HG03280 (cell line): ENCODE data around the gene TNFSF11.
"Not testable (repeated sequence)": the region's sequence is repeated elsewhere in the genome, so short reads cannot be mapped to it uniquely, and the experiment has no call there.

Experiments used
- ATAC-seq: cut with Tn5 transposase; IDR thresholded peaks from one replicate; pipeline ENCODE4 v1.9.1; 2021; ENCODE audit warnings: mild to moderate bottlenecking, moderate library complexity; ENCODE audit not compliant: unreplicated experiment

TNFSF11 gene

DNA sequence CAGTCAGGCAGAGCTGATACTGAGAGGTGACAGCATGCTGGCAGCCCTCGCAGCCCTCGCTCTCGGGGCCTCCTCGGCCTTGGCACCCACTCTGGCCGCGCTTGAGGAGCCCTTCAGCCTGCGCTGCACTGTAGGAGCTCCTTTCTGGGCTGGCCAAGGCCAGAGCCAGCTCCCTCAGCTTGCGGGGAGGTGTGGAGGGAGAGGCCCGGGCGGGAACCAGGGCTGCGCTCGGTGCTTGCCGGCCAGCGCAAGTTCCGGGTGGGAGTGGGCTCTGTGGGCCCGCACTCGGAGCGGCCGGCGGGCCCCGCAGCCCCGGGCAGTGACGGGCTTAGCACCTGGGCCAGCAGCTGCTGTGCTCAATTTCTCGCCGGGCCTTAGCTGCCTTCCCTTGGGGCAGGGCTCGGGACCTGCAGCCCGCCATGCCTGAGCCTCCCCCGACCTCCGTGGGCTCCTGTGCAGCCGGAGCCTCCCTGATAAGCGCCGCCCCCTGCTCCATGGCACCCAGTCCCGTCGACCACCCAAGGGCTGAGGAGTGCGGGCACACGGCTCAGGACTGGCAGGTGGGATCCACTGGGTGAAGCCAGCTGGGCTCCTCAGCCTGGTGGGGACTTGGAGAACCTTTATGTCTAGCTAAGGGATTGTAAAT lies 14.3 kb upstream of the TNFSF11 start:
- not testable (repeated sequence) for ATAC-seq

DNA sequence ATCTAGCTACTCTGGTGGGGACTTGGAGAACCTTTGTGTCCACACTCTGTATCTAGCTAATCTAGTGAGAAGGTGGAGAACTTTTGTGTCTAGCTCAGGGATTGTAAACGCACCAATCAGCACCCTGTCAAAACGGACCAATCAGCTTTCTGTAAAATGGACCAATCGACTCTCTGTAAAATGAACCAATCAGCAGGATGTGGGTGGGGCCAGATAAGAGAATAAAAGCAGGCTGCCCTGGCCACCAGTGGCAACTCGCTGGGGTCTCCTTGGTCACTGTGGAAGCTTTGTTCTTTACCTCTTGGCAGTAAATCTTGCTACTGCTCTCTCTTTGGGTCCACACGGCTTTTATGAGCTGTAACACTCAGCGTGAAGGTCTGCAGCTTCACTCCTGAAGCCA lies 13.6 kb upstream of the TNFSF11 start:
- ATAC-seq: not testable (repeated sequence)

DNA sequence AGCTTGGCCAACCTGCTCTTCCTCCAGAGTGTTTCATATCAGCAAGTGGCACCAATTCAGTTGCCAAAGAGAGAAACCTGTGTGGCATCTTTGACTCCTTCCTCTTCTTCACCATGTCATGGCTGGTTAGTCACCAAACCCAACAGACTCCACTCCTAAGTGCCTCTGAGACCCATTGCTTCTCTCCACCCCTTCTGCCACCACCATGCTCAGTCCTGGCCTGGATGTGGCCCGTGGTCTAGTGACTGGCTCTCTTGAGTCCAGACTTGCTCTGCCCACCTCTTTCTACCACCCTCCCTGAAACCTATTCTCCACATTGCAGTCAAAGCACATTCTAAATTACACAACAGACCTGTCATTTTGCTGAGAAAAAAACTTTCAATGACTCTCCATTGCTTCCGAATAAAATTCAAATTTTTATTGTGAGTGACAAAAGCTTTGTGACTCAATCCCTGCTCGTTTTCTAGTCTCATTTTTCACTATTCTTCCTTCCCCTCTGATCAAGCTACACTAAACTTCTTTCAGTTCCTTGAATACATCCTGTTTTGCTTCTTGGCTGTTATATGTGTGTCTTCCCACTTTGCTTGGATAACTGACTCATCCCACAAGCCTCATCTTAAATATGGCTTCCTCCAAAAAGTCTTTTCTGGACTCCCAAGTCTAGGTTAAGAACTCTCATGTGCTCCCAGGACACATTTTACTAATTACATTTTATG lies 12.0 kb upstream of the TNFSF11 start:
- ATAC-seq: no peak

DNA sequence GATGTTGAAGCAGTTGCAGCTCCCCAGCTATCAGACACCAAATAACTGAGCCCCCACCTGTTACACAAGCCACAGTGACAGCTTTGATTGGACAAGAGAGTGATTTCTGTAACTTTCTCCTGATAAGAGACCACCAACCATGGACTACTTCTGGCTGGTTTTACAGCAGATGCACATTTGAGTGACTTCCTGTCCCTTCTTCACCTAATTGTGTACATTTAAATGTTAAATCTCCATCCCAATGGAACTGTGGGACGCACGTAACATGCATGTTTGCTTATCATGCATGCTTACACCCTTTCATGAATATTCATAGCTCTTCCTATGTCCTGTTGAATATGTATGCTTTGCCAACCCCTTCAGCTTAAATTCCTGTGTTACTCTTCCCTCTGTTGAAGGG lies 6.0 kb upstream of the TNFSF11 start:
- no peak for ATAC-seq

DNA sequence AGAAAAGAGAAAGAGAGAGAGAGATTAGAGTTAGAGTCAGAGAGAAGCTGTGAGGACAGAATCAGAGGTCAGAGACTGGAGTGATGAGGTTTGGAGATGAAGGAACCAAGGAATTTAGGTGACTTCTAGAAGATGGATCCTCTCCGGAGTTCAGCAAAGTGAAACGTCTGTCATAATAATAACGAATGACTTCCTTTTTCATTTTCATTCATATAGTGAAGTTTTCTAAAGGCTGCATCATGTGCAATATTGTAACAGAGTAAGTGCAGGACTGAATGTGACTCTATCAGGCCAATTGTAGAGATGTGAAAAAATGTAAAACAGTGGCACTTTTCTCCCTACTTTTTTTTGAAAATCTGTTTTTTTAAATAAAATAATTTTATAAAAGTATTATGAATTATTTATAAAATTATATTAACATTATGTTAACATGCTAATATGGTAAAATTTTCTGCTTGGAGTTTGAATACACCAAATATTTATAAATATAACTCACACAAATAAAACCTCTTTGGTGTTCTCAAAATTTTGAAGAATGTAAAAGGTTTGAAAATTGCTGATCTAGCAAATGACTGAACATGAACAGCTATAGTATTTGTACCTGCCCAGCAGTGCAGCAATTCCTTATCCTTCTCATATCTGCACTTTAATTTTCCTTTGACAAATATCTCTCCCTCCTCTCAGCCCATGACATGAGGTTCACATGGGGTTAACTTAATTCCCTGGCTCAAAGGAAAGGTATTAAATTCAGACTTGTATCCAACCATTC lies 4.2 kb upstream of the TNFSF11 start:
- no peak for ATAC-seq

DNA sequence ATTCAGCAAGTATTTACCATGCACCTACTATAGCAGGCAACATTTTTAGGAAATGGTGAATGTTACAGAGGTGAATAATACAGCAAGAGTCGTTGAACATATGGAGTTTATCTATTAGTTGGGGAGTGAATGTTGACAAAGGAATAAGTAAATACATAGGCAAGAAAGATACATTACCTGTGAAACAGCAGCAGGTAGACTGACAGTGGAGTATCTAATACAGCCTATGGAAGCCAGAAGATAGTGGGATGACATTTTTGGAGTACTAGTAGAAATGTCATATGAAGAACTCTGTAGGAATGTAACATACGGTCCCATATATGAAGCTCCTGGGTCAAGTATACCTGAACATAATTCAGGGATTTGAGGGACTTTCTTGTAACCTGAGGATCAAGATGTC lies 2.1 kb upstream of the TNFSF11 start:
- no peak for ATAC-seq

DNA sequence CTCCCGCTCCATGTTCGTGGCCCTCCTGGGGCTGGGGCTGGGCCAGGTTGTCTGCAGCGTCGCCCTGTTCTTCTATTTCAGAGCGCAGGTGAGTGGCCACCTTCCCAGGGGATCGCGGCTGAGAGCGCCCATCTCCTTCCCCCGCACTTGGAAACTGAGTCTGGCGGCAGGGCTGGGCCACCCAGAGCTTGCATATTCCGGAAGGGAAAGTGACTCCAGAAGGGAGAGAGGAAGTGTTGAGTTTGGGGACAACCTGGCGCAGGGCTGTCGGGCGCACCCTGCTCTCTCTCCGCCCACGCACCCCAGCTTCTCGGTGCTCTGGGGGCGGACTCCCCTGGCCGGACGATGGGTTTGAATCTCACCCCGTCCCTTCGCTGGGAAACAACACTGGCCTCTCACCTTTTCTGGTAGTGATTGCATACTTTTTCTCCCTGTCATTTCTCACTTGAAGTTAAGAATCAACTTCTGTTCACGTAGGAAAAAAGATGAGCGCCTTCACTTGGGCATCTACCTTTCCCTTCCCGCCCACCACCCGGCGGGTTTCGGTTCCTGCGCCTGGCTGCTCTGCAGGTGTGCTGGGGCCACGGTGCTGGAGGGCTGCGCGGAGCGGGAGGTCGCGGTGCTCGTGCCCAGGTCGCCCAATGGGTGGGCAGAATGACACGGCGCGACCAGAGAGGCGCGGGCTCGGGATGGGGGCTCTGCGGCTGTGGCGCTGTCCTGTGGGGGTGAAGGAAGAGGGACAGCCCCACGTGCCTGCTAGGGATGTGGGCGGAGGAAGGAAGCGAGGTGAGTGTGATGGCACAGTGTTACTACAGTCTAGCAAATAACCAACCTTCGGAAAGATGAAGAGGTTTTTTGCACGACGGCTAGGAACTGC lies 721 bp downstream of the TNFSF11 start:
- ATAC-seq: peak; percentile 60

DNA sequence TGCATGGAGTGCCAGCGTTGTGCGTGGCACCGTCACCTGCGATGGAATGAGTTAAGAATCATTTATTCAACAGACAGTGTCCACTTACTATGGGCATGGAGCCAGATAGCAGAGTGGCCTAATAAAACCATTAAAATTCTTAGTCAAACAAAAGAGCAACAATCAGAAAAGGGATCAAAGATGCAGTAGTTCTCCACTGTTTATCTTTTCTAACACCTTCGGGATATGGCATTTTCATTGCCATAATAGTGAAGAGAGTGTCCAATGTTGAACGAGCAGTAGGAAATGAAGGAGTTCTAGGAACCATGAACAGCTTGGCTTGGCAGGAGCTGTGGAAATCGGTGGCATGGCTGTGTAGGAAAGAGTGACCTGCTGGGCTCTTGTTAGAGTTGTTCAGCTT lies 2.0 kb downstream of the TNFSF11 start:
- no peak for ATAC-seq

DNA sequence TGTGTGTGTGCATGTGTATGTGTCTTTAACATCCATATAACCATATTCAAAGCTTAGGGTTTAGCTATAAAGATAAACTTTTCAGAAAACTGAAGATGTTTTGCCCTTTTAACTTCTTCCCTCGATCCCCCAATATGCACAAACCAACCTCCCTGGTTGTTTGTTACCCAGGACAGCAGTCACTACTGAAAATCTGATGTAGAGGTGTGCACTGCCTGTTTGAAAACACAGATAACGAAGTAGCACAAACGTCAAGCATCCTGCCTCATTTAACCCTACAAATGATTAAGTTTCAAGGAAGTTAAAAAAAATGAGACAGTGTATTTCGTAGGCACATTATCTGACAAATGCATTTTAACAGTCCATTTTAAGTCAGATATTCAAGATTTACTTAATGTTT lies 3.6 kb downstream of the TNFSF11 start:
- ATAC-seq: no peak

DNA sequence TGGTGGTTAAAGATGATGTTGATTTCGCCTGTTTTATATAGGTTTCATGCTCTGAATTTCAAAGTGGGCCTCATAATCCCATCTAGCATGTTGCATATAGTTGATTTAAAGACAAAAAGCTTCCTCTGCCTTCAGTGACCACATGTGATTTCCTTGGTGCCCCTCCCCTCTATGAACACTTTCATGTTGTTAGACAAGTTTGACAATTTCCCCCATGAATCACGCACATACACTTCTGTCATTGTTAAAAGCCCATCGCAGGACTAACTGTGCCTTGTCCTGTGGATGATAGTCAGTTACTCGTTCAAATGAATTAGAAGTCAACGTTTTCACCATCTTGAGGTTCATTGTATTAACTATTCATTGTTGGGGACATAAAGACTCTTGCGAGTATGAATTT lies 6.7 kb downstream of the TNFSF11 start:
- no peak for ATAC-seq

DNA sequence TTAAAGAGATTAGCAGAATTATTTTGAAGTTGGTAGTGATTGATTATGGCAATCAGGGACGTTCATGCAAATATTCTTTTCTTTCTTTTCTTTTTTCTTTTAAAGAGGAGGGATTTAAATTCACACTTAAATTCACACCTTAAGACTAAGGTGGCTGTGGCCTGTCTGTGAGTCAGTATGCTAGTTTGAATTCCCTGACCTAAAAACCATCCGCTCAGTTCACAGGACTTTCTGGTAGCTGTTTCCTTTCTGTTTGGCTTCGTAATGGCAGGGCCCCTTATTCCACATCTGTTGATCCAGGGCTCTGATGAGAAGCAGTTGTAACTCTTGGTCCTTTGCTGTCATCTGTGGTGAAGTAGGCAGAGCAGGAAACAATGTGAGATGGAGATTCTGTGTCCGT lies 7.5 kb downstream of the TNFSF11 start:
- ATAC-seq: no peak

DNA sequence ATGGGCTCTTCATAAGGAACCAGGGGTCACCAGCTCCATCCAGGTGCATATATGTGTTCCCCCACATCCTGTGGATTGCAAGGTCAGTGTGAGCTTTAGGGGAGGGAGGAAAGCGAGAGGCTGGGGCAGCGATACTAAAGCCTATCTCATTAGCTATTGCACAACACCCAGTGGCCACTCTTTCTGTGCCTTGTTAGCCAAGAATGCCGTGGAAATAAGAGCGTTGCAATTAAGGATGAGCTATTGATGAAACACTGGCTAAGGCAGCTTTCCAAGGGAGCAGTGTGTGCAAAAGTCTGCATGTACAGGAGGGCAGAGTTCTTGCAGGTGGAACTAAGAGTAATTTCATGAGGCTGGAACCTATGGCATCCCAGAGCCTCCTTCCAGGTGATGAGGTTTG lies 17.6 kb downstream of the TNFSF11 start:
- ATAC-seq: no peak

DNA sequence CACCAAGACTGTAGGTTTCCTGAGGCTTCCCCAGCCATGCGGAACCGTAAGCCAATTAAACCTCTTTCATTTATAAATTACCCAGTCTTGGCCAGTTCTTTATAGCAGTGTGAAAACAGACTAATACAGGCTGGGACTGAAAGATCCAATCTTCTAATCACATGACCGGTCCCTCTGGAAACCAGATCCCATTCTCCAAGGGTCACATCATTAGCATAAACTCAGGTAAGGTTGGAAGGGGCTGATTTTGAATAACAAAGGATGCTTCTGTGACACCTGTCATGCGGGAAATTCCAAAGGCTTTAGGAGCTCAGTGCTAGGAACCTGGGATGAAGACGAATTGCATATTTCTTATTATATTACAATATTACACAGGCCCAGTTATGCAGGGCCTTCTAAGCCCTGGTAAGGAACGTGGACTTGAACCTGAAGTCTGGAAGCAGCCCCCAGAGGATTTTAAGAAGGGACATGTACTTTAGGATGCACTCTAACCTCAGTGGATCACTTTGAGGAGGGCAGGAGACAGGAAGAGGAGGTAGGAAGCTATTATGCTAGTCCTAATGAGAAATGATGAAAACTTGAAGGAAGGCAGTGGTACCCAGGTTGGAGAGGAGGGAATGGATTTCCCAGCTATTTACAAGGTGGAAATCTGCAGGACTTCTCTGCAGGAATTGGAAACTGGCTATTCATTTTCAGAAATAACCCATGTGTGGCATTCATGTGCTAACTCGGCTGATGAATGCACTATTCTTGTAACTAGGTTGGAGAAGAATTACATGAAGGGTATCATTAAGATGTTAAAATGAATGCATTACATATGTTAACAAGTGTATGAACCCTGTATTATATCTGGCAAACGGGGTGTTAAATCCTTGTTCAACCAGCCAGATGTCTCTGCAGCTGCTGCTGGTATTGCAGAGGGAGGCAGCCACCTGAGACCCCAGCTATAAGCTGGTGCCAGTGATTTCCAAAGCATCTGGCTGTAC lies 19.3 kb downstream of the TNFSF11 start:
- no peak for ATAC-seq

DNA sequence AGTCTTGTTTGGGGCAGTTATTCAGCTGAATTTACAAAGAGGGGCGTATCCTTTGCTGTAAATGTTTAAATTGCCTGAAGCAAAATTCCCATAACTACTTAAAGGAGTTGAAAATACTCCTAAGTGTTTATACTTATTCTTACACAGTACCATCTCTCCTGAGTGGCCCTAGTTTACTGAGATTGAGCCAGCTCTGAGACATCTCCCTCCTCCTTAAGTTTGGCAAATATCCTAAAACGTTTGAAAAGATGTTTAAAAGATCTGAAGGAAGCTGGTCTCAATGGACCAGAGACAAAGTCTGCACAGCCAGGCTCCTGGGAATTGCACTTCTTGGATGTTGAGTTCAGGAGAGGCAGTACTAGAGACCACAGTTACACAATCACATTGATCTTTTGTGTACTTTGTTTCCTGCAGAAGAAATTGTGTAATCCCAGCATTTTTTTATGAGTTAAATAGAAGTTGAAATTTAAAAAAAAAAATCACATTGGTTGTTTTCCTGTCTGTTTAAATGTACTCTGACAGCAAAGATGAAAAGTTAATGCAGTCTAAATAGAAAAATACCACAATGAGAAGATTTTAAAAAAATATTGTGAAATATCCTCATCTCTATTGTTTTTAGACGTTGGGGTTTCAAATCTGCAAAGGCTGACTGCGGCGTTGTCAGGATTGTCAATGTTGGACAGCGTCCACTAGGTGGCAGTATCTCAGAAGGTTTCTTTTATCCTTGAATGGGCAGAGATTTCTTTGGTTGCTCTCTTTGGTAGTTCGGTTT lies 20.7 kb downstream of the TNFSF11 start:
- no peak for ATAC-seq

DNA sequence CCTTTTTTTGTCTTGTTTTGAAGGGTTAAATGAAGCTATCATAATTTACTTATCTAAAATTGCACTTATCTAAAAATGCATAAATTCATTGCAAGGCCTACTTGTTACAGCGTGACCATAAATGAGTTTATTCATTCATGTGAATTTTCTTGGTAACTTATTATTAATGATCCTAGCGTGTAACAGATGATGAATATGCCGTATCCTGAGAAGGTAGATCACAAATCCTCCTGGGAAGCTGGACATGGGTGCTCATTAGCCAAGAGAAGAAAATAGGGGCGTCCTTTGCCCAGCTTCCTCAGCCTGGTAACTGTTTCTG lies 21.3 kb downstream of the TNFSF11 start:
- no peak for ATAC-seq

DNA sequence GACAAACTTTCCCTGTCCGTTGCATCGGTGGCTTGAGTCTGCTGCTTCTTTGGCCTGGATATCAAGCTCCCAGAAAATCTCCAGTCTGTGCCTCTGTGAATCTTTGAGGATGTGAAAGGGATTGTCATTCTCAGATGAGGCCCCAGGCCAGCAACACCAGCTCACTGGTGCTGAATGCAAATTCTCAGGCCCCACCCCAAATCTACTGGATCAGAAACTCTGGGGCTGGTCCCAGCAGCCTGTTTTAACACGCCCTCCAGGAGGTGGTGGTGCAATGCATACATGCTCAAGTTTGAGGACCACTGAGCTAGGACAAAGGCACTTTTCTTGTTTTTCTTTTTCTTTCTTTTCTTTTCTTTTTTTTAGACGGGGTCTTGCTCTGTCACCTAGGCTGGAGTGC lies 23.6 kb downstream of the TNFSF11 start:
- ATAC-seq: no peak

DNA sequence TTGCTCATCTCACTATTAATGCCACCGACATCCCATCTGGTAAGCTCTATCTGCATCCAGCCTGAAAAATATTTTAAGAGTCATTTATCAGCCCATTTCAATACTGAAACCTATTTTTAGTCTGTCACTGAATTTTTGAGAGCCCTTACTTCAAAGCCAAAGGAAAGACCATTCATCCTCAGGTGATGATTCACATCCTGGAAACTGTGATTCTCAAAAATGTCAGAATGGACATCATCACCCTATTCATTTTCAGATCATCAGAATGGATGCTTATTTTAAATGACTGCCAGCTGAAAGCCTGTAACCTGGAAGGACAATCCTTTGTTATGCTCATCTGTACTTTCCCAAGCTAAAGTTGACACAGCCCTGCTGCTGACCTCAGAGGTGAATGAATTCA lies 27.0 kb downstream of the TNFSF11 start:
- ATAC-seq: no peak

DNA sequence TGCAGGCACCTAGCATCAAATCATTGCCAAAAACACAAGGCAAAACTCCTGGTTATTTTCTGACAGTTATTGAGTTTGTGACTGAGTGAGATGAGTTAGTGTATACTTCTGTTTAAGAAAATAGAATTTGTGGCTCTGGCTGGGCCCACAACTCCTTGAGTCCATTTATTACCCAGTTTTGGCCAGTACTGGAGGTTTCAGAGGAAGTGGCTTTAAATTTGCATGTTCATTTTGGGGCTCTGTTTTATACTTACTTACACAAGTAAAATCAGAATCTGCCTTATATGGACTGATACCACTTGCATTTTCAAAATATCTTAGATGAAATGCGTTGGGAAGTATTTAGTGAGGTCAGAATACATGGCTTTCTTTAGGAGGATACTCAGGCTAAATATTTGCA lies 29.0 kb downstream of the TNFSF11 start:
- no peak for ATAC-seq

DNA sequence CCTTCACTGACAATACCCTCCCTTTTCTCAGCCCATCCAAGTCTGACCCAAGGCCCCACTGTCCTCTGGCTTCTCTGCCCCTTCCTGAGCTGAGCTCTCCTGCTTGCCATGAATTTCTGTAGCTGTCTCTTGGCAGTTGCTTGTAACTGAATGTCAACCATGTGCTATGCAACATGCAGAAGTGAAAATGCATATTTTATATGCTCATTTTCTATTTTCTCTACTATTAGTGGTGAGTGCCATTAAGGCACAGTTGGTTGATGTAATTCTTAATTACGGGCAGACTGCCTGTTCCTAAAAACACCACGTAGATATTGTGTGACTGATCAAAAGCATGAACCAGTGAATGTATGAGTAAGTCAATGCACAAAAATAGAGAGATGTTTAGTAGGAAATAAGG lies 29.6 kb downstream of the TNFSF11 start:
- ATAC-seq: no peak
